ENCODE results near the gene SLC5A2.

SLC5A2 gene

DNA sequence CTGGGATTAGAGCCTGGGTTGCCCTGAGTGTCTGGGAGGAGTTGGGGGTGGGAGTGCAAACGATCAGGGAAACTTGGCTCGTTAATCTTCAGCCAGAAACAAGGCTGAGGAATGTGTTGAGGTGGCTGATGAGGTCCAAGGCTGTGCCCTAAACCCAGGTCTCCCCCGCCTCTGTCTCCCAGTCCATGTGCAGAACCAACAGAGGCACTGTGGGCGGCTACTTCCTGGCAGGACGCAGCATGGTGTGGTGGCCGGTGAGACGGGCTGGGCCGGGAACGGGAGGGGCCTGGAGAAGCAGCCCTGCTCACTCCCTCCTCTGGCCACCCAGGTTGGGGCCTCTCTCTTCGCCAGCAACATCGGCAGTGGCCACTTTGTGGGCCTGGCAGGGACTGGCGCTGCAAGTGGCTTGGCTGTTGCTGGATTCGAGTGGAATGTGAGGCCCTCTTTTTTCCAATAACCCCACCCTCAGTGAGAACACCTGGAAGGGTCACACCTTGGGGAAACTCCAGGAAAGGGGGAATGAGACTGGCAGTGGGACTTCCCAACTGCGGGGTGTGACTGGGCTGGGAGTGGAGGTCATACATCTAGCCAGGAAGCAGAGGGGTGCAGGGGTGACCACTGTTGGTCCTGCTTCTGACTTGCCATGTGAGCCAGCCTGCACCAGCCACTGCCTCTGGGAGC, 1.7 kb downstream of the SLC5A2 start:
- TF ChIP-seq, protein P1, sequence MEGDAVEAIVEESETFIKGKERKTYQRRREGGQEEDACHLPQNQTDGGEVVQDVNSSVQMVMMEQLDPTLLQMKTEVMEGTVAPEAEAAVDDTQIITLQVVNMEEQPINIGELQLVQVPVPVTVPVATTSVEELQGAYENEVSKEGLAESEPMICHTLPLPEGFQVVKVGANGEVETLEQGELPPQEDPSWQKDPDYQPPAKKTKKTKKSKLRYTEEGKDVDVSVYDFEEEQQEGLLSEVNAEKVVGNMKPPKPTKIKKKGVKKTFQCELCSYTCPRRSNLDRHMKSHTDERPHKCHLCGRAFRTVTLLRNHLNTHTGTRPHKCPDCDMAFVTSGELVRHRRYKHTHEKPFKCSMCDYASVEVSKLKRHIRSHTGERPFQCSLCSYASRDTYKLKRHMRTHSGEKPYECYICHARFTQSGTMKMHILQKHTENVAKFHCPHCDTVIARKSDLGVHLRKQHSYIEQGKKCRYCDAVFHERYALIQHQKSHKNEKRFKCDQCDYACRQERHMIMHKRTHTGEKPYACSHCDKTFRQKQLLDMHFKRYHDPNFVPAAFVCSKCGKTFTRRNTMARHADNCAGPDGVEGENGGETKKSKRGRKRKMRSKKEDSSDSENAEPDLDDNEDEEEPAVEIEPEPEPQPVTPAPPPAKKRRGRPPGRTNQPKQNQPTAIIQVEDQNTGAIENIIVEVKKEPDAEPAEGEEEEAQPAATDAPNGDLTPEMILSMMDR (IDR thresholded peaks at IDR 0.05; ENCODE audit: low read depth, low read length), result no peak
- peak in 1 of 2 donors; percentile 26 for DNase-seq (ENCODE audit: low read depth in 2 of 2)
- no peak overlapping the region for H3K4me3 ChIP-seq (replicated peaks in 1 of 2; ENCODE audit: low read depth in 2 of 2, low read length in 2 of 2)

GRCh38 chr16:31485571-31485970, 2.6 kb downstream of the SLC5A2 start:
- TF ChIP-seq, protein P1 (IDR thresholded peaks at IDR 0.05; ENCODE audit: low read depth, low read length), result no peak
- H3K4me3 ChIP-seq (replicated peaks in 1 of 2; ENCODE audit: low read depth in 2 of 2, low read length in 2 of 2), result no peak overlapping the region
- DNase-seq (ENCODE audit: low read depth in 2 of 2), result no peak

DNA sequence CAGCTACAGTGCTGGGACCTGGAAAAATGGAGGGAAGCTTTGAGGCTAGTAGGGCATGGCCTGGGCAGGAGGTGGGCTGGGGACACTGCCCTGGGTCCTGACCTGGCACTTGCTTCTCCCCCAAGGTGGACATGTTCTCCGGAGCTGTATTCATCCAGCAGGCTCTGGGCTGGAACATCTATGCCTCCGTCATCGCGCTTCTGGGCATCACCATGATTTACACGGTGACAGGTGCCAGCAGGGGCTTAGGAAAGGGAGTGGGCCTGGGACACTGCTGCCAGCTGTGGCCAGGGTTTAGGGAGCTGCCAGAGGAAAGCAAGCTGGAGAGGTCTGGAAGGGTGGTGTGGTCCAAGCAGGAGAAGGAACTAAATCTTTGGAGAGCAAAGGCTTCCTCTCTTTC, 3.1 kb downstream of the SLC5A2 start:
- no peak overlapping the region for H3K4me3 ChIP-seq (replicated peaks in 1 of 2; ENCODE audit: low read depth in 2 of 2, low read length in 2 of 2)
- TF ChIP-seq, protein P1 (IDR thresholded peaks at IDR 0.05; ENCODE audit: low read depth, low read length), result no peak
- DNase-seq (ENCODE audit: low read depth in 2 of 2), result no peak

- TF ChIP-seq, protein P1 (IDR thresholded peaks at IDR 0.05; ENCODE audit: low read depth, low read length), result no peak
- no peak for DNase-seq (ENCODE audit: low read depth in 2 of 2)
- peak overlapping the region; percentile 50 to 54 for H3K4me3 ChIP-seq (replicated peaks in 1 of 2; ENCODE audit: low read depth in 2 of 2, low read length in 2 of 2)
Measured at GRCh38 chr16:31487071-31487719, 4.3 kb downstream of the SLC5A2 start.

GRCh38 chr16:31487720-31488467, 5.0 kb downstream of the SLC5A2 start:
- peak overlapping the region; percentile 50 to 54 for H3K4me3 ChIP-seq (replicated peaks in 1 of 2; ENCODE audit: low read depth in 2 of 2, low read length in 2 of 2)
- TF ChIP-seq, protein P1 (IDR thresholded peaks at IDR 0.05; ENCODE audit: low read depth, low read length), result no peak
- DNase-seq (ENCODE audit: low read depth in 2 of 2), result peak in 1 of 2 donors; percentile 30

GRCh38 chr16:31488468-31489297, 5.8 kb downstream of the SLC5A2 start:
- TF ChIP-seq, protein P1 (IDR thresholded peaks at IDR 0.05; ENCODE audit: low read depth, low read length), result no peak
- DNase-seq (ENCODE audit: low read depth in 2 of 2), result peak in 1 of 2 donors; percentile 25
- H3K4me3 ChIP-seq (replicated peaks in 1 of 2; ENCODE audit: low read depth in 2 of 2, low read length in 2 of 2), result peak overlapping the region; percentile 50 to 54
